Adrenal gland (tissue), 12 donors: ENCODE measurements around the gene TLE3. TPM values are rescaled to one million over a fixed set of nuclear protein-coding genes. Genes with fewer than 3 reads are reported as not detected.

Experiments used
- DNase-seq, 7 donors: peaks; one replicate each; pipeline ENCODE4 v3.0.0-alpha.2; 2019 to 2020
- H3K27ac ChIP-seq, 5 donors: fragments of 200-600 bp; sonication (generic) in 4 of 5; 1 replicate in 3 of 5; 2 replicates in 2 of 5; pipeline versions ENCODE4 v1.5.1 to v1.8.0; 2016 to 2020; ENCODE audit warnings: mild to moderate bottlenecking in 1 of 5
- H3K27me3 ChIP-seq: fragments of 200-600 bp; 2 replicates; pipeline ENCODE4 v1.8.0; 2021
- H3K36me3 ChIP-seq, 2 donors: fragments of 200-600 bp; replicated peaks in 1 of 2; 1 replicate in 1 of 2; 2 replicates in 1 of 2; pipeline versions ENCODE4 v1.5.1 to v1.8.0; 2018 to 2022
- H3K4me1 ChIP-seq, 2 donors: fragments of 200-600 bp; replicated peaks in 1 of 2; 1 replicate in 1 of 2; 2 replicates in 1 of 2; pipeline versions ENCODE4 v1.5.1 to v1.8.0; 2018 to 2021
- H3K4me3 ChIP-seq, 4 donors: fragments of 200-600 bp; sonication (generic) in 3 of 4; one replicate each; pipeline ENCODE4 v1.5.1; 2016 to 2018
- H3K9me3 ChIP-seq, 3 donors: fragments of 200-600 bp; sonication (generic) in 1 of 3; replicated peaks in 1 of 3; 1 replicate in 2 of 3; 2 replicates in 1 of 3; pipeline versions ENCODE4 v1.5.1 to v1.8.0; 2016 to 2021
- CTCF ChIP-seq, 6 experiments: fragments of 450-650 bp in 4 of 6; fragments of 200-600 bp in 2 of 6; sonication (generic) in 1 of 6; IDR thresholded peaks; 1 replicate in 5 of 6; 2 replicates in 1 of 6; pipeline versions ENCODE4 v1.5.1 to v1.8.0; 2016 to 2021; ENCODE audit warnings: antibody characterized with exemption in 6 of 6, mild to moderate bottlenecking in 2 of 6, moderate library complexity in 1 of 6
- POLR2A ChIP-seq, 2 donors: fragments of 450-650 bp; IDR thresholded peaks; one replicate each; pipeline ENCODE4 v1.6.1; 2017; ENCODE audit warnings: antibody characterized with exemption in 2 of 2, mild to moderate bottlenecking in 2 of 2, moderate library complexity in 1 of 2
- WGBS, 4 donors: extraction: QIAGEN DNeasy Blood & Tissue Kit in 2 of 4; methylation state at CpG; one replicate each; pipeline versions ENCODE4 v1.1.5 to v1.1.7; 2013 to 2017; 5-methylcytosine and 5-hydroxymethylcytosine counted together
- intact Hi-C, 2 donors: fragments of 100-400 bp; cut with DNase I; formaldehyde crosslinking; loops; one replicate each; pipeline versions ENCODE4 v1.14.1 to v1.15.0; 2022 to 2023
- polyA plus RNA-seq, 3 donors: library from polyadenylated mRNA; stranded (reverse); fragments of 200-250 nt in 2 of 3; fragments of 350-450 nt in 1 of 3; fragmentation: Illumina TruSeq in 1 of 3; extraction: RNeasy Lipid Tissue Mini Kit (QIAGEN cat#74804) in 1 of 3; gene quantifications; one replicate each; pipeline ENCODE4 v1.2.3, GENCODE V29; 2013 to 2014
- total RNA-seq, 9 donors: library from RNA; depleted of rRNA in 4 of 9; stranded (reverse); fragments of >200 nt in 4 of 9; fragments of 120-200 nt in 1 of 9; fragmentation: NEBNext Ultra II Directional in 1 of 9; extraction: Animal tissue kit (Norgen Biotek cat#: 25700) in 1 of 9; gene quantifications; one replicate each; pipeline versions ENCODE4 v1.1.0 to v1.2.4, GENCODE V29; 2013 to 2023
- donor health status: healthy with polysubstance abuse.
- donor health status: Bipolar disorder and iron deficiency.
- donor health status: DM: yes; HTN: yes; CAD: no.
- donor health status: DM: no; HTN: no; CAD: no.
- donor health status: DM: no; HTN: no; CAD: no.
- donor health status: DM: yes; HTN: yes; CAD: no.

The TLE3 gene
- total and polyA plus RNA-seq, 12 donors: 1.6 to 73.3 (median 28.1) TPM

GRCh38 chr15:70128414-70129140, 30.9 kb upstream of the TLE3 start:
- Histone ChIP-seq H3K27me3 (no peaks in the 10 kb centered on the region), H3K9me3 (no peaks in the 10 kb centered on the region), H3K27ac (no peak overlapping the region), H3K4me1 (no peaks in the 10 kb centered on the region), H3K36me3 (no peaks in the 10 kb centered on the region), H3K4me3 (no peak overlapping the region)
- no peak for DNase-seq
- intact Hi-C loops: no loop called here
- no peak for TF ChIP-seq POLR2A (IDR thresholded peaks at IDR 0.05)
- TF ChIP-seq CTCF (IDR thresholded peaks at IDR 0.05): no peak
- WGBS, 4 donors: 81 to 88% (median 86%) methylated on average over 4 of the region's 4 CpGs

GRCh38 chr15:70127770-70128413, 30.2 kb upstream of the TLE3 start:
- Histone ChIP-seq H3K4me1 (no peaks in the 10 kb centered on the region), H3K27me3 (no peaks in the 10 kb centered on the region), H3K4me3 (no peak overlapping the region), H3K36me3 (no peaks in the 10 kb centered on the region), H3K9me3 (no peaks in the 10 kb centered on the region), H3K27ac (no peak overlapping the region)
- no peak for DNase-seq
- TF ChIP-seq POLR2A (IDR thresholded peaks at IDR 0.05): no peak
- TF ChIP-seq CTCF (IDR thresholded peaks at IDR 0.05): no peak
- intact Hi-C loops: no loop called here
- 65 to 85% (median 75%) methylated on average over 3 of the region's 3 CpGs for WGBS, 4 donors

- H3K27me3 ChIP-seq: no peaks in the 10 kb centered on the region
- no peaks in the 10 kb centered on the region for H3K36me3 ChIP-seq
- no peak for TF ChIP-seq POLR2A (IDR thresholded peaks at IDR 0.05)
- intact Hi-C loops: no loop called here
- H3K27ac ChIP-seq: no peak overlapping the region
- DNase-seq: peak in 2 of 7 donors; percentile 49 to 74
- no peak overlapping the region for H3K4me3 ChIP-seq
- no peaks in the 10 kb centered on the region for H3K4me1 ChIP-seq
- no peaks in the 10 kb centered on the region for H3K9me3 ChIP-seq
- WGBS, 4 donors: 47 to 68% (median 51%) methylated on average over 6 of the region's 6 CpGs
These were observed 29.6 kb upstream of the TLE3 start for GRCh38 chr15:70127288-70127746.

GRCh38 chr15:70126362-70126761, 28.6 kb upstream of the TLE3 start:
- WGBS, 4 donors: 70 to 80% (median 77%) methylated on average over 4 of the region's 4 CpGs
- no peak overlapping the region for H3K27ac ChIP-seq
- H3K27me3 ChIP-seq: no peaks in the 10 kb centered on the region
- H3K4me3 ChIP-seq: no peak overlapping the region
- TF ChIP-seq POLR2A (IDR thresholded peaks at IDR 0.05): no peak
- no peak for DNase-seq
- H3K9me3 ChIP-seq: no peaks in the 10 kb centered on the region
- peaks cover 2 to 6% of the 10 kb centered on the region in 2 donors for H3K4me1 ChIP-seq
- intact Hi-C loops: no loop called here
- no peaks in the 10 kb centered on the region for H3K36me3 ChIP-seq

GRCh38 chr15:70125605-70126004, 27.9 kb upstream of the TLE3 start:
- intact Hi-C loops: no loop called here
- TF ChIP-seq CTCF (IDR thresholded peaks at IDR 0.05) (no peak), POLR2A (IDR thresholded peaks at IDR 0.05) (no peak)
- H3K4me1 ChIP-seq: peaks cover 5 to 8% of the 10 kb centered on the region in 2 donors
- no peak overlapping the region for H3K4me3 ChIP-seq
- DNase-seq: no peak
- H3K9me3 ChIP-seq: no peaks in the 10 kb centered on the region
- H3K36me3 ChIP-seq: no peaks in the 10 kb centered on the region
- 79 to 91% (median 90%) methylated on average over 5 of the region's 5 CpGs for WGBS, 4 donors
- H3K27ac ChIP-seq: no peak overlapping the region
- no peaks in the 10 kb centered on the region for H3K27me3 ChIP-seq
